Fibroblast of lung (primary cell): ENCODE results near the gene CENPK. TPM values are rescaled to one million over a fixed set of nuclear protein-coding genes. Genes with fewer than 3 reads are reported as not detected.
A peak's percentile ranks its signal among the peaks of the same experiment; 100 is the strongest.

Experiments used
- DNase-seq, 2 donors: peaks; one replicate each; pipeline versions ENCODE4 v3.0.0 to v3.0.0-alpha.2; 2010; ENCODE audit warnings: low read depth in 2 of 2
- H2AFZ ChIP-seq: 2 replicates; pipeline ENCODE4 v1.5.1; 2012; ENCODE audit warnings: low read length, control low read depth, inconsistent platforms
- H3K27ac ChIP-seq: 2 replicates; pipeline ENCODE4 v1.5.1; 2011; ENCODE audit warnings: low read length, control low read depth; ENCODE audit not compliant: insufficient read depth
- H3K27me3 ChIP-seq: 2 replicates; pipeline ENCODE4 v1.5.1; 2011; ENCODE audit warnings: mild to moderate bottlenecking, low read length; ENCODE audit not compliant: control insufficient read depth, insufficient read depth
- H3K36me3 ChIP-seq: 2 replicates; pipeline ENCODE4 v1.5.1; 2011; ENCODE audit warnings: low read length; ENCODE audit not compliant: control insufficient read depth, insufficient read depth
- H3K4me1 ChIP-seq: 2 replicates; pipeline ENCODE4 v1.5.1; 2011; ENCODE audit warnings: low read length; ENCODE audit not compliant: control insufficient read depth, insufficient read depth; ENCODE audit errors: extremely low read depth
- H3K4me2 ChIP-seq: 2 replicates; pipeline ENCODE4 v1.5.1; 2011; ENCODE audit warnings: low read length, control low read depth; ENCODE audit not compliant: insufficient read depth; ENCODE audit errors: extremely low read depth
- H3K4me3 ChIP-seq, 4 experiments: fragments of 200-600 bp in 1 of 4; sonication (generic) in 1 of 4; replicated peaks in 1 of 4; 2 replicates each; pipeline ENCODE4 v1.5.1; 2011 to 2016; ENCODE audit warnings: low read length in 4 of 4, low read depth in 3 of 4, mild to moderate bottlenecking in 3 of 4, control low read depth in 2 of 4, inconsistent platforms in 1 of 4, mixed read lengths in 1 of 4; ENCODE audit not compliant: insufficient read depth in 1 of 4; ENCODE audit errors: control extremely low read depth in 1 of 4
- H3K79me2 ChIP-seq: 2 replicates; pipeline ENCODE4 v1.5.1; 2012; ENCODE audit warnings: mild to moderate bottlenecking, low read length, inconsistent platforms; ENCODE audit not compliant: control insufficient read depth, insufficient read depth
- H3K9ac ChIP-seq: 2 replicates; pipeline ENCODE4 v1.5.1; 2011; ENCODE audit warnings: mild to moderate bottlenecking, low read length, control low read depth; ENCODE audit not compliant: insufficient read depth
- H3K9me3 ChIP-seq: 2 replicates; pipeline ENCODE4 v1.5.1; 2012; ENCODE audit warnings: low read depth, low read length; ENCODE audit not compliant: control insufficient read depth, insufficient read depth
- H4K20me1 ChIP-seq: 2 replicates; pipeline ENCODE4 v1.5.1; 2011; ENCODE audit warnings: low read length; ENCODE audit not compliant: control insufficient read depth, insufficient read depth; ENCODE audit errors: extremely low read depth
- EZH2 ChIP-seq: IDR thresholded peaks from 2 replicates; pipeline ENCODE4 v1.5.1; 2012; ENCODE audit warnings: low read length, control low read depth, mild to moderate bottlenecking; ENCODE audit errors: missing control alignments
- polyA plus RNA-seq, 2 donors: library from polyadenylated mRNA; depleted of rRNA in 1 of 2; stranded (reverse) in 1 of 2; unstranded in 1 of 2; fragments of >200 nt; gene quantifications; 2 replicates each; pipeline ENCODE4 v1.2.1, GENCODE V29; 2011 to 2012; ENCODE audit warnings: missing spikeins in 1 of 2
- total RNA-seq: library from RNA; depleted of rRNA; stranded (reverse); fragments of >200 nt; gene quantifications from 2 replicates; pipeline ENCODE4 v1.2.1, GENCODE V29; 2014
- TF ChIP-seq, protein P1 (sequence below), 2 donors: IDR thresholded peaks in 1 of 2; conservative IDR thresholded peaks in 1 of 2; 1 replicate in 1 of 2; 2 replicates in 1 of 2; pipeline ENCODE4 v1.5.1; 2011 to 2012; ENCODE audit warnings: low read length in 2 of 2, control low read depth in 1 of 2, inconsistent platforms in 1 of 2, low read depth in 1 of 2, mild to moderate bottlenecking in 1 of 2

Gene CENPK
- total and polyA plus RNA-seq, 2 donors (not counting 1 experiment from before 2014, with no cell fraction given), result 7.1 to 11.2 TPM

DNA sequence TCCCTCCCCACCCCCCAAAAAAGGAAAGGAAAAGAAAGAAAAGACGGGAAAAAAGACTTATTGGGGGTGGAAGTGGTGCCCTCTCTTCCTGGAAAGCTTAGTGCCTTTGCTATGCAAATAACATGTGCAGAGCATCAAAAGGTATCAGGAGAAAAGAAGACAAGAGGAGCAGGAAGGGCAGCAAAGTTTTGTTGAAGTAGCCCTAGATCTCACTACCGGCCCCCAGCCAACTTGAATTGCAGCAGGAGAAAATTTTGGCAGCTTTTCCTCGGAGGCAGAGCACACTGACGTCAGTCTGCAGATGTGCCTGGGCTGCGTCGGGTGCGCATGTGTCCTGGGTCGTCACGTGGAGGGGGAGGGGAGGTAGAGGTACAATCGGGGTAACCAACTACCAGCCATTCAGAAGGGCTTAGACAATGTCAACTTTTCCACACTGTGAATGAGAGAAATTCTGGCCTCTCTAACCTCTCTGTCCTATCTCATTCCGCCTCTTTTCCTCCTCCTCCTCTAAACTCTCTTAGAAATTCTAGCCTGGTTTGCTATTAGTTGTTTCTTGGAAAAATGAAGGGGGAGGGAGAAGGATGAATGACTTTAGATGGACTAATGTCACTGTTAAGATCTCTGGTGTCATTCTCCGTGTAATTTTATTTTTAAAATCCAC is 81.2 kb downstream of the CENPK start, which contains the start of gene ADAMTS6:
ADAMTS6 (minus strand) TSS at position 286 of the 661 bp plus-strand sequence. CDS start 8,247 bp downstream, outside the sequence.
- peaks cover 40% of the 10 kb centered on the region for H3K79me2 ChIP-seq
- peaks cover 4% of the 10 kb centered on the region for H3K4me1 ChIP-seq
- peak within 1 kb of the TSS; percentile 60 for H3K4me2 ChIP-seq
- TF ChIP-seq, protein P1, sequence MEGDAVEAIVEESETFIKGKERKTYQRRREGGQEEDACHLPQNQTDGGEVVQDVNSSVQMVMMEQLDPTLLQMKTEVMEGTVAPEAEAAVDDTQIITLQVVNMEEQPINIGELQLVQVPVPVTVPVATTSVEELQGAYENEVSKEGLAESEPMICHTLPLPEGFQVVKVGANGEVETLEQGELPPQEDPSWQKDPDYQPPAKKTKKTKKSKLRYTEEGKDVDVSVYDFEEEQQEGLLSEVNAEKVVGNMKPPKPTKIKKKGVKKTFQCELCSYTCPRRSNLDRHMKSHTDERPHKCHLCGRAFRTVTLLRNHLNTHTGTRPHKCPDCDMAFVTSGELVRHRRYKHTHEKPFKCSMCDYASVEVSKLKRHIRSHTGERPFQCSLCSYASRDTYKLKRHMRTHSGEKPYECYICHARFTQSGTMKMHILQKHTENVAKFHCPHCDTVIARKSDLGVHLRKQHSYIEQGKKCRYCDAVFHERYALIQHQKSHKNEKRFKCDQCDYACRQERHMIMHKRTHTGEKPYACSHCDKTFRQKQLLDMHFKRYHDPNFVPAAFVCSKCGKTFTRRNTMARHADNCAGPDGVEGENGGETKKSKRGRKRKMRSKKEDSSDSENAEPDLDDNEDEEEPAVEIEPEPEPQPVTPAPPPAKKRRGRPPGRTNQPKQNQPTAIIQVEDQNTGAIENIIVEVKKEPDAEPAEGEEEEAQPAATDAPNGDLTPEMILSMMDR (conservative IDR thresholded peaks at IDR 0.05 in 1 of 2, IDR thresholded peaks at IDR 0.05 in 1 of 2; ENCODE audit: low read depth in 1 of 2, low read length in 2 of 2), result no peak
- no peak for TF ChIP-seq EZH2
- peak within 1 kb of the TSS; percentile 81 for H3K27ac ChIP-seq
- H3K36me3 ChIP-seq, result no peaks in the 10 kb centered on the region
- no peaks in the 10 kb centered on the region for H3K9me3 ChIP-seq
- no peaks in the 10 kb centered on the region for H3K27me3 ChIP-seq
- peak within 1 kb of the TSS; percentile 75 for H2AFZ ChIP-seq
- peak within 1 kb of the TSS; percentile 58 for H3K9ac ChIP-seq
- no peaks in the 10 kb centered on the region for H4K20me1 ChIP-seq
- DNase-seq, result peak; percentile 97 to 99
- peak within 1 kb of the TSS; percentile 66 to 87 (median 80) for H3K4me3 ChIP-seq

DNA sequence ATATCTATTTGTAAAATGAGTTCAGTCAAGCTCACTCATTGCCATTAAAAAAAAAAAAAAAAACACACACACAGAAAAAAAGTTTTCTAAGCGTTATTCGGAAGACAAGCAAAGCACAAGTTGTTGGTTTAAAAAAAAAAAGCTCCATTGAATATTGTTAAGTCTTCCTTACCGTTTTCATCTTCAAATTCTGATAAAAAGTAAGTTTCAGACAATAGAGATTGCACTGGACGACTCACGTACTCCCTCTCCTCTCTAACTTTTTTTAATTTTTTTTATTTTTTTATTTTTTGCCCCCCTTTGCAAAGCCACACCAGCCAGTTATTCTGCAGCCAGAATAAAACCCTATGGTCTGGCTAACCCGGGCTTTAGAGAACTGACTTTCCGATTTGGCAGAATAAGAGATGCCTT is 81.8 kb downstream of the CENPK start:
- Histone ChIP-seq H2AFZ (no peak overlapping the region), H3K4me3 (peak overlapping the region; percentile 66 to 87 (median 78)), H3K4me1 (peaks cover 4% of the 10 kb centered on the region), H3K9me3 (no peaks in the 10 kb centered on the region), H3K36me3 (no peaks in the 10 kb centered on the region), H3K4me2 (peak overlapping the region; percentile 60), H4K20me1 (no peaks in the 10 kb centered on the region), H3K79me2 (peaks cover 46% of the 10 kb centered on the region), H3K27ac (peak overlapping the region; percentile 81), H3K9ac (peak overlapping the region; percentile 58), H3K27me3 (no peaks in the 10 kb centered on the region)
- DNase-seq, result peak; percentile 12 to 44
- TF ChIP-seq, protein P1 (conservative IDR thresholded peaks at IDR 0.05 in 1 of 2, IDR thresholded peaks at IDR 0.05 in 1 of 2; ENCODE audit: low read depth in 1 of 2, low read length in 2 of 2), result no peak
- TF ChIP-seq EZH2, result no peak

DNA sequence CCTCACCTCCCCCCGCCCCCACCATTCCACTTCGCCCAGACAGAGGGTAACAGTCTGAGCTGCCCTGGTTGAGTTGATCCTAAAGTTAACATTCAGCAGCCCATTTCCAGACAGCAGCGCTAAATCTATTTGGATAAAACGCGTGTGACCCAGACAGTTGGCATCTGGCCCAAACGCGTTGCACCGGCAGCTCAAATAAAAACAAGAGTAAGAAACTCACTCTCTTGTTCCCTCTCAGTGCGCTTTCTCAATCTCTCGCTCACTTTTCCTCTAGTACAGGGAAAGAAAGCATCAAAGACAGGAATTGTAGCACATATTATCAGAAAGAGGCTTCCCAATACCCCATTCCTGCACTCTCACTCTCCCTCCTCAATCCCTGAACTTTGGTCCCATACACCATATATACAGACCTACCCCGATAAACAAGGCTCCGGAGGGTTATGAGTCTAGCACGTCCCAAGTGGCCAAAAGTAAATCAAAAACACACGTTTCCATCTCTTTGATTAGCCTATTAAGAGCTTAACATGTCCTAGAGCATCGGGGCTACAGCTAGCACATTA is 82.6 kb downstream of the CENPK start:
- Histone ChIP-seq H2AFZ (peak overlapping the region; percentile 75), H3K9ac (peak overlapping the region; percentile 58), H3K4me3 (peak overlapping the region; percentile 66 to 87 (median 78)), H3K79me2 (peaks cover 51% of the 10 kb centered on the region), H3K4me1 (peaks cover 4% of the 10 kb centered on the region), H3K27me3 (no peaks in the 10 kb centered on the region), H3K9me3 (no peaks in the 10 kb centered on the region), H4K20me1 (no peaks in the 10 kb centered on the region), H3K4me2 (peak overlapping the region; percentile 60), H3K36me3 (no peaks in the 10 kb centered on the region), H3K27ac (peak overlapping the region; percentile 81)
- TF ChIP-seq EZH2, result no peak
- TF ChIP-seq, protein P1 (conservative IDR thresholded peaks at IDR 0.05 in 1 of 2, IDR thresholded peaks at IDR 0.05 in 1 of 2; ENCODE audit: low read depth in 1 of 2, low read length in 2 of 2), result no peak
- peak; percentile 87 to 91 for DNase-seq
